ENCODE measurements around the gene ACAP1.
A peak's percentile ranks its signal among the peaks of the same experiment; 100 is the strongest.

ACAP1 gene

GRCh38 chr17:7391307-7391706, 55.0 kb downstream of the ACAP1 start:
- Histone ChIP-seq H3K4me3 (replicated peaks; ENCODE audit: low read depth, low read length) (no peak overlapping the region), H3K36me3 (ENCODE audit: control insufficient read depth, insufficient read depth, low read length) (peaks cover 14% of the 10 kb centered on the region), H3K27me3 (replicated peaks; ENCODE audit: control insufficient read depth, insufficient read depth, low read length) (no peaks in the 10 kb centered on the region)
- no peak for TF ChIP-seq CTCF (IDR thresholded peaks at IDR 0.05; ENCODE audit: insufficient read depth, low read length, poor library complexity, severe bottlenecking)
- DNase-seq (ENCODE audit: extremely low read depth, insufficient read length), result no peak

GRCh38 chr17:7392696-7393612, 56.6 kb downstream of the ACAP1 start:
- no peak for TF ChIP-seq CTCF (IDR thresholded peaks at IDR 0.05; ENCODE audit: insufficient read depth, low read length, poor library complexity, severe bottlenecking)
- no peaks in the 10 kb centered on the region for H3K27me3 ChIP-seq (replicated peaks; ENCODE audit: control insufficient read depth, insufficient read depth, low read length)
- peak overlapping the region; percentile 89 for H3K4me3 ChIP-seq (replicated peaks; ENCODE audit: low read depth, low read length)
- DNase-seq (ENCODE audit: extremely low read depth, insufficient read length), result no peak
- peaks cover 14% of the 10 kb centered on the region for H3K36me3 ChIP-seq (ENCODE audit: control insufficient read depth, insufficient read depth, low read length)

GRCh38 chr17:7393613-7394451, 57.5 kb downstream of the ACAP1 start:
- Histone ChIP-seq H3K36me3 (ENCODE audit: control insufficient read depth, insufficient read depth, low read length) (peaks cover 13% of the 10 kb centered on the region), H3K27me3 (replicated peaks; ENCODE audit: control insufficient read depth, insufficient read depth, low read length) (no peaks in the 10 kb centered on the region), H3K4me3 (replicated peaks; ENCODE audit: low read depth, low read length) (peak overlapping the region; percentile 89)
- TF ChIP-seq CTCF (IDR thresholded peaks at IDR 0.05; ENCODE audit: insufficient read depth, low read length, poor library complexity, severe bottlenecking), result no peak
- DNase-seq (ENCODE audit: extremely low read depth, insufficient read length), result no peak

GRCh38 chr17:7394452-7395191, 58.3 kb downstream of the ACAP1 start, which contains the start of gene PLSCR3:
TSS of gene PLSCR3 (minus strand) at chr17:7394525. CDS start at chr17:7394110, 415 bp downstream.
- no peaks in the 10 kb centered on the region for H3K27me3 ChIP-seq (replicated peaks; ENCODE audit: control insufficient read depth, insufficient read depth, low read length)
- TF ChIP-seq CTCF (IDR thresholded peaks at IDR 0.05; ENCODE audit: insufficient read depth, low read length, poor library complexity, severe bottlenecking), result peak; percentile 47
- peak within 1 kb of the TSS; percentile 89 for H3K4me3 ChIP-seq (replicated peaks; ENCODE audit: low read depth, low read length)
- DNase-seq (ENCODE audit: extremely low read depth, insufficient read length), result peak; percentile 87
- peaks cover 9% of the 10 kb centered on the region for H3K36me3 ChIP-seq (ENCODE audit: control insufficient read depth, insufficient read depth, low read length)

- Histone ChIP-seq H3K4me3 (replicated peaks; ENCODE audit: low read depth, low read length) (no peak overlapping the region), H3K36me3 (ENCODE audit: control insufficient read depth, insufficient read depth, low read length) (no peaks in the 10 kb centered on the region; the same call in none of the 2 replicates), H3K27me3 (replicated peaks; ENCODE audit: control insufficient read depth, insufficient read depth, low read length) (no peaks in the 10 kb centered on the region)
- DNase-seq (ENCODE audit: extremely low read depth, insufficient read length), result no peak
- TF ChIP-seq CTCF (IDR thresholded peaks at IDR 0.05; ENCODE audit: insufficient read depth, low read length, poor library complexity, severe bottlenecking), result no peak
Observed at GRCh38 chr17:7396147-7396546, 59.8 kb downstream of the ACAP1 start.

Data from GM06990 (cell line).